ENCODE data around the gene CD28. TPM values are rescaled to one million over a fixed set of nuclear protein-coding genes. Genes with fewer than 3 reads are reported as not detected.

The CD28 gene
- total and polyA plus RNA-seq, 3 experiments from 2014 or later: 61.1 to 66.4 (median 64.1) TPM

GRCh38 chr2:203750346-203751068, 44.1 kb downstream of the CD28 start:
- Mint-ChIP-seq H3K4me1 (peaks cover 52 to 67% (median 64%) of the 10 kb centered on the region in 3 donors), H3K36me3 (peaks cover 17 to 31% (median 30%) of the 10 kb centered on the region in 3 donors), H3K27ac (peak overlapping the region; percentile 20 to 87 (median 53)), H3K4me3 (peak overlapping the region in 6 of 7 donors; percentile 40 to 62 (median 59)), H3K27me3 (no peaks in the 10 kb centered on the region), H3K9me3 (peaks cover 0 to 8% (median 3%) of the 10 kb centered on the region in 5 donors)
- ChIA-PET POLR2A (interaction anchor here (0.7 to 1.9 kb wide), 2 partner anchors 10 to 199 kb away, joined by 3 to 14 read pairs; no protein-coding TSS in a partner anchor), CTCF (interaction anchor here (0.9 to 1.8 kb wide), 7 partner anchors 8 to 34 kb away, joined by 3 to 8 read pairs (median 3); no protein-coding TSS in a partner anchor)
- Histone ChIP-seq H3K9me3 (ENCODE audit: low read length) (no peaks in the 10 kb centered on the region), H3K4me1 (ENCODE audit: insufficient read depth, low read length) (peaks cover 28% of the 10 kb centered on the region), H3K27me3 (ENCODE audit: insufficient read depth, low read length, poor library complexity, severe bottlenecking) (no peaks in the 10 kb centered on the region), H3K27ac (ENCODE audit: low read depth, low read length) (no peak overlapping the region), H3K4me3 (ENCODE audit: low read length) (no peak overlapping the region), H3K36me3 (ENCODE audit: insufficient read depth, low read length) (no peaks in the 10 kb centered on the region)
- DNase-seq: no peak

- peaks cover 45 to 60% (median 56%) of the 10 kb centered on the region in 3 donors for H3K4me1 Mint-ChIP-seq
- peaks cover 9 to 20% (median 14%) of the 10 kb centered on the region in 5 donors for H3K9me3 Mint-ChIP-seq
- POLR2A ChIA-PET: interaction anchor here (1.9 kb wide), 1 partner anchor 11 kb away, joined by 14 read pairs; no protein-coding TSS in a partner anchor
- H3K27me3 Mint-ChIP-seq: no peaks in the 10 kb centered on the region
- peaks cover 17 to 41% (median 35%) of the 10 kb centered on the region in 3 donors for H3K36me3 Mint-ChIP-seq
- Histone ChIP-seq H3K27ac (ENCODE audit: low read depth, low read length) (no peak overlapping the region), H3K9me3 (ENCODE audit: low read length) (peaks cover 6% of the 10 kb centered on the region), H3K27me3 (ENCODE audit: insufficient read depth, low read length, poor library complexity, severe bottlenecking) (no peaks in the 10 kb centered on the region), H3K4me1 (ENCODE audit: insufficient read depth, low read length) (peaks cover 21% of the 10 kb centered on the region), H3K4me3 (ENCODE audit: low read length) (no peak overlapping the region), H3K36me3 (ENCODE audit: insufficient read depth, low read length) (no peaks in the 10 kb centered on the region)
- DNase-seq: no peak
- H3K27ac Mint-ChIP-seq: peak overlapping the region in 4 of 8 donors; percentile 30 to 47 (median 43)
- H3K4me3 Mint-ChIP-seq: peak overlapping the region in 2 of 7 donors; percentile 19 to 52
- CTCF ChIA-PET: interaction anchor here (1.3 to 1.5 kb wide), 2 partner anchors 9 to 14 kb away, joined by 3 to 4 read pairs; no protein-coding TSS in a partner anchor
Observed at GRCh38 chr2:203751685-203752271, 45.3 kb downstream of the CD28 start.

DNA sequence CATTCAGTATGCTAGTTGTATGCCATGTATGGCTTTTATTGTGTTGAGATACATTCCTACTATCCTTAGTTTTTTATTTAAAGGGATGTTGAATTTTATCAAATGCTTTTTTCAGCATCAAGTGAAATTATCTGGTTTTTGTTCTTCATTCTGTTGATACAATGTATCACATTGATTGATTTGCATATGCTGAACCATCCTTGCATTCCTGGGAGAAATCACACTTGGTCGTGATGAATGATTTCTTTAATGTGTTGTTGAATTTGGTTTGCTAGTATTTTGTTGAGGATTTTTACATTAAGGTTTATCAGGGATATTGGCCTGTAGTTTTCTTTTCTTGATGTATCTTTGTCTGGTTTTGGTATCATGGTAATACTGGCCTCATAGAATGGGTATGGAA, 49.7 kb downstream of the CD28 start:
- Histone ChIP-seq H3K9me3 (ENCODE audit: low read length) (peaks cover 6% of the 10 kb centered on the region), H3K27me3 (ENCODE audit: insufficient read depth, low read length, poor library complexity, severe bottlenecking) (no peaks in the 10 kb centered on the region), H3K36me3 (ENCODE audit: insufficient read depth, low read length) (peaks cover 4% of the 10 kb centered on the region), H3K4me3 (ENCODE audit: low read length) (no peak overlapping the region), H3K4me1 (ENCODE audit: insufficient read depth, low read length) (peaks cover 10% of the 10 kb centered on the region), H3K27ac (ENCODE audit: low read depth, low read length) (no peak overlapping the region)
- Mint-ChIP-seq H3K4me1 (peaks cover 32 to 44% (median 43%) of the 10 kb centered on the region in 3 donors), H3K27ac (no peak overlapping the region), H3K27me3 (no peaks in the 10 kb centered on the region), H3K9me3 (peaks cover 16 to 34% (median 25%) of the 10 kb centered on the region in 5 donors), H3K4me3 (no peak overlapping the region), H3K36me3 (peaks cover 26 to 62% (median 51%) of the 10 kb centered on the region in 3 donors)
- POLR2A ChIA-PET: no interaction called here
- no peak for DNase-seq
- CTCF ChIA-PET: no interaction called here

DNA sequence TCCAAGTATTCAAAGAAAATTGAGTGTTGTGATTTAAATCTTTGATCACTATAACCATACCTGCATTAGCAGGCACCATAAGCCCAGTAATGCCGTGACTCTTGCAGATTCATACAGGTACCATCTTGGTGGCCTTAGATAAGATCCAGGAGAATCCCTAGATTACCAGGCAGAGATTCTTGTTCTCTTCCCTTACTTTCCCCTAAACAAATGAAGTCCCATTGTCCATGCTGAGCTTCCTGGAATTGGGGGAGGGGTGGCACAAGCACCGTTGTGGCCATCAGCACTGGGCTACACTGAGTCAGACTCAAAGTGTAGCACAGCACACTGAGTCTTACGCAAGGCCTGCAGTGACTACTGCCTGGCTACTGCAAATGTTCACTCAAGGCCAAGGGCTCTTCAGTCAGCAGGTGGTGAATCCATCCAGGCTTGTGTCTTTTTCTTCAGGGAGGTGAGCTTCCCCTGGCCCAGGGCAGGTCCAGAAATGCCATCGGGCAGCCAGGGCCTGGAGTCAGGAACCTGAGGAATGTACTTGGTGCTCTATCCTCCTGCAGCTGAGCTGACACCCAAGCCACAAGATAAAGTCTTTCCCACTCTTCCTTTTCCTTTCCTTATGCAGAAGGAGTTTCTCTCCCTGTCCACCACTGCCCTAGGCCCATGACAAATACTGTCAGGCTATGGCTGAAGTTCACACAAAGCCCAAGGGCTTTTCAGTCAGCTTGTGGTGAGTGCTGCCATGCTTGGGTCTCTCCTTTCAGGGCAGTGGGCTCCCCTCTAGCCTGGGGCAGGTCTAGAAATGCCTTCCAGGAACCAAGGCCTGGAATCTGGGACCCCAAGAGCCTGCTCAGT, 52.6 kb downstream of the CD28 start:
- H3K9me3 ChIP-seq (ENCODE audit: low read length): peaks cover 6% of the 10 kb centered on the region
- H3K4me3 Mint-ChIP-seq: no peak overlapping the region
- POLR2A ChIA-PET: no interaction called here
- CTCF ChIA-PET: interaction anchor here (2.2 kb wide), 1 partner anchor 10 kb away, joined by 7 read pairs; no protein-coding TSS in a partner anchor
- peaks cover 50 to 60% (median 56%) of the 10 kb centered on the region in 3 donors for H3K4me1 Mint-ChIP-seq
- DNase-seq: no peak
- H3K27me3 Mint-ChIP-seq: no peaks in the 10 kb centered on the region
- peak overlapping the region in 2 of 8 donors; percentile 47 to 91 for H3K27ac Mint-ChIP-seq
- peaks cover 4% of the 10 kb centered on the region for H3K36me3 ChIP-seq (ENCODE audit: insufficient read depth, low read length)
- peaks cover 32% of the 10 kb centered on the region for H3K4me1 ChIP-seq (ENCODE audit: insufficient read depth, low read length)
- H3K9me3 Mint-ChIP-seq: peaks cover 16 to 34% (median 25%) of the 10 kb centered on the region in 5 donors
- peaks cover 23 to 66% (median 49%) of the 10 kb centered on the region in 3 donors for H3K36me3 Mint-ChIP-seq
- no peak overlapping the region for H3K4me3 ChIP-seq (ENCODE audit: low read length)
- H3K27me3 ChIP-seq (ENCODE audit: insufficient read depth, low read length, poor library complexity, severe bottlenecking): no peaks in the 10 kb centered on the region
- no peak overlapping the region for H3K27ac ChIP-seq (ENCODE audit: low read depth, low read length)

DNA sequence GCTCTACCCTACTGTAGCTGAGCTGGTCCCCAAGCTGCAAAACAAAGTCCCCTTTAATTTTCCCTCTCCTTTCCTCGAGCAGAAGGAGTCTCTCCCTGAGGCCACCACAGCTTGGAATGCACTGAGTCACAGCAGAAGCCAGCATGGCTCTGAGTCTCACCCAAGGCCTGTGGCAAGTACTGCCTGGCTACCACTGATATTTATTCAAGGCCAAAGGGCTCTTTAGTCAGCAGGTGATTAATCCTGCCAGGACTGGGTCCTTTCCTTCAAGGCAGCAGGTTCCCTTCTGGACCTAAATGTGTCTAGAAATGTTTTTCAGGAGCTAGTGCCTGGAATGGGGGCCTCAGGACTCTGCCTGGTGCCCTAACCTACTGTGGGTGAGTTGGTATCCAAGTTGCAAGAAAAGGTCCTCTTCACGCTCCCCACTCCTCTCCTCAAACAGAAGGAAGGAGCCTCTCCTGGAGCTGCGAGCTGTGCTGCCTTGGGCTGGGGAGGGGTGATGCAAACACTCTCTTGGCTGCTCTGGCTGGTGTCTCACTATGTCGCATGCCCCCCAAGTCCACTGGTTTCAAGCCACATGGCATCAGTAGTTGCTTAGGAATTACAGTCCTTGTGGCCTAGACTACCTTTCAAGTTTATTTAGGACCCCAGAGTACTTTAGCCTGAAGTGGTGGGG, 53.4 kb downstream of the CD28 start:
- H3K36me3 Mint-ChIP-seq: peaks cover 21 to 61% (median 47%) of the 10 kb centered on the region in 3 donors
- no peak overlapping the region for H3K4me3 ChIP-seq (ENCODE audit: low read length)
- no peaks in the 10 kb centered on the region for H3K27me3 Mint-ChIP-seq
- no peak for DNase-seq
- H3K27ac ChIP-seq (ENCODE audit: low read depth, low read length): no peak overlapping the region
- peaks cover 16 to 33% (median 25%) of the 10 kb centered on the region in 5 donors for H3K9me3 Mint-ChIP-seq
- peak overlapping the region in 1 of 8 donors; percentile 22 for H3K27ac Mint-ChIP-seq
- peaks cover 39% of the 10 kb centered on the region for H3K4me1 ChIP-seq (ENCODE audit: insufficient read depth, low read length)
- H3K4me3 Mint-ChIP-seq: no peak overlapping the region
- H3K9me3 ChIP-seq (ENCODE audit: low read length): peaks cover 6% of the 10 kb centered on the region
- POLR2A ChIA-PET: no interaction called here
- no peaks in the 10 kb centered on the region for H3K27me3 ChIP-seq (ENCODE audit: insufficient read depth, low read length, poor library complexity, severe bottlenecking)
- CTCF ChIA-PET: interaction anchor here (2.2 kb wide), 1 partner anchor 11 kb away, joined by 7 read pairs; no protein-coding TSS in a partner anchor
- peaks cover 4% of the 10 kb centered on the region for H3K36me3 ChIP-seq (ENCODE audit: insufficient read depth, low read length)
- peaks cover 55 to 66% (median 63%) of the 10 kb centered on the region in 3 donors for H3K4me1 Mint-ChIP-seq

DNA sequence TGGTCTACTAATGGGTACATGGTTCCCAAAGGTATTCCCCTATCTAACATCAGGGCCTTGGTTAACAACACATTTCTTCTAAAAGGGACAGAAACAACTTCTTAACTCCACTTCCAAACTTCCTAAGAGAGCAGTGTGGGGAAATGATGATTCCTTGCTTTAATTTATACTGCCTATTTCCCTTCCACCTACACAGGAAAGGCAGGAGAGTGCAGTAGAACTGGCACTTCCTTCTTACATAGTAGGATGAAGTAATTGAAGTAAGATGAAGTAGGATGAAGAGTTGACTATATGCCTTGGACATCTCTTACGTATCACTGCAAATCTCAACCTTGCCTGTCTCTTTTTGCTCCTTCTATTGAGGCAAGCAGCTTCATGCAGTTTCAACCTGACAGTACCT, 54.7 kb downstream of the CD28 start:
- Histone ChIP-seq H3K4me1 (ENCODE audit: insufficient read depth, low read length) (peaks cover 52% of the 10 kb centered on the region), H3K36me3 (ENCODE audit: insufficient read depth, low read length) (peaks cover 4% of the 10 kb centered on the region), H3K9me3 (ENCODE audit: low read length) (peaks cover 6% of the 10 kb centered on the region), H3K4me3 (ENCODE audit: low read length) (no peak overlapping the region), H3K27me3 (ENCODE audit: insufficient read depth, low read length, poor library complexity, severe bottlenecking) (no peaks in the 10 kb centered on the region), H3K27ac (ENCODE audit: low read depth, low read length) (no peak overlapping the region)
- Mint-ChIP-seq H3K27me3 (no peaks in the 10 kb centered on the region), H3K4me3 (no peak overlapping the region), H3K27ac (peak overlapping the region in 5 of 8 donors; percentile 3 to 58 (median 29)), H3K36me3 (peaks cover 18 to 49% (median 38%) of the 10 kb centered on the region in 3 donors), H3K9me3 (peaks cover 8 to 23% (median 19%) of the 10 kb centered on the region in 5 donors), H3K4me1 (peaks cover 62 to 76% (median 72%) of the 10 kb centered on the region in 3 donors)
- DNase-seq: no peak
- CTCF ChIA-PET: interaction anchor here (1.3 kb wide), 1 partner anchor 11 kb away, joined by 3 read pairs; no protein-coding TSS in a partner anchor
- POLR2A ChIA-PET: interaction anchor here (0.6 kb wide), 1 partner anchor 81 kb away, joined by 3 read pairs; no protein-coding TSS in a partner anchor

Data from CD8-positive, alpha-beta memory T cell (primary cell).